Spleen (tissue), 11 donors: Measurements from ENCODE around the gene SPNS2. TPM values are rescaled to one million over a fixed set of nuclear protein-coding genes. Genes with fewer than 3 reads are reported as not detected.

Experiments
- DNase-seq: peaks from one replicate; pipeline ENCODE4 v3.0.0-alpha.2; 2020
- H3K27ac ChIP-seq, 8 donors: fragments of 200-600 bp; sonication (generic) in 7 of 8; 1 replicate in 4 of 8; 2 replicates in 4 of 8; pipeline versions ENCODE4 v1.5.0 to v1.8.0; 2016 to 2021; ENCODE audit warnings: inconsistent platforms in 4 of 8, mild to moderate bottlenecking in 4 of 8, moderate library complexity in 1 of 8
- H3K27me3 ChIP-seq, 7 donors: fragments of 200-600 bp; sonication (generic) in 6 of 7; replicated peaks in 1 of 7; 1 replicate in 4 of 7; 2 replicates in 3 of 7; pipeline versions ENCODE4 v1.5.0 to v1.8.0; 2016 to 2021; ENCODE audit warnings: inconsistent platforms in 3 of 7, mild to moderate bottlenecking in 1 of 7
- H3K36me3 ChIP-seq, 6 donors: fragments of 200-600 bp; sonication (generic) in 5 of 6; 1 replicate in 4 of 6; 2 replicates in 2 of 6; pipeline versions ENCODE4 v1.5.0 to v1.8.0; 2016 to 2021; ENCODE audit warnings: inconsistent platforms in 2 of 6
- H3K4me1 ChIP-seq, 6 donors: fragments of 200-600 bp; sonication (generic) in 5 of 6; 1 replicate in 3 of 6; 2 replicates in 3 of 6; pipeline versions ENCODE4 v1.5.0 to v1.8.0; 2016 to 2021; ENCODE audit warnings: inconsistent platforms in 3 of 6
- H3K4me3 ChIP-seq, 8 donors: fragments of 200-600 bp; sonication (generic) in 7 of 8; 1 replicate in 4 of 8; 2 replicates in 4 of 8; pipeline versions ENCODE4 v1.5.0 to v1.8.0; 2016 to 2021; ENCODE audit warnings: inconsistent platforms in 4 of 8, mild to moderate bottlenecking in 4 of 8, moderate library complexity in 2 of 8
- H3K9me3 ChIP-seq, 8 donors: fragments of 200-600 bp; sonication (generic) in 7 of 8; 1 replicate in 4 of 8; 2 replicates in 4 of 8; pipeline versions ENCODE4 v1.5.0 to v1.8.0; 2016 to 2021; ENCODE audit warnings: inconsistent platforms in 4 of 8
- POLR2A ChIP-seq, 3 donors: fragments of 450-650 bp; IDR thresholded peaks; one replicate each; pipeline ENCODE4 v1.5.1; 2017; ENCODE audit warnings: antibody characterized with exemption in 3 of 3, mild to moderate bottlenecking in 1 of 3
- POLR2AphosphoS5 ChIP-seq, 3 donors: sonication (generic); formaldehyde crosslinking; IDR thresholded peaks; one replicate each; pipeline ENCODE4 v1.5.1; 2017; ENCODE audit warnings: antibody characterized with exemption in 3 of 3
- WGBS, 5 donors: extraction: QIAGEN DNeasy Blood & Tissue Kit in 3 of 5; methylation state at CpG; one replicate each; pipeline versions ENCODE4 v1.1.5 to v1.1.7; 2013 to 2018; 5-methylcytosine and 5-hydroxymethylcytosine counted together
- intact Hi-C: fragments of 100-400 bp; cut with DNase I; formaldehyde crosslinking; loops from one replicate; pipeline ENCODE4 v1.15.0; 2023; ENCODE audit warnings: low total_unique reads
- polyA plus RNA-seq, 3 donors: library from polyadenylated mRNA; stranded (reverse); fragments of 200-250 nt; gene quantifications; one replicate each; pipeline ENCODE4 v1.2.1, GENCODE V29; 2013
- total RNA-seq, 7 donors: library from RNA; depleted of rRNA in 3 of 7; stranded (reverse); fragments of >200 nt in 3 of 7; fragmentation: NEBNext Ultra II Directional in 4 of 7; extraction: Animal tissue kit (Norgen Biotek cat#: 25700) in 4 of 7; gene quantifications; one replicate each; pipeline versions ENCODE4 v1.1.0 to v1.2.1, GENCODE V29; 2016 to 2021
- TF ChIP-seq, protein P1 (sequence below), 11 experiments: fragments of 200-600 bp in 7 of 11; fragments of 450-650 bp in 4 of 11; sonication (generic) in 4 of 11; IDR thresholded peaks in 8 of 11; conservative IDR thresholded peaks in 3 of 11; 1 replicate in 7 of 11; 2 replicates in 4 of 11; pipeline versions ENCODE4 v1.4.0 to v1.8.0; 2016 to 2021; ENCODE audit warnings: antibody characterized with exemption in 11 of 11, inconsistent platforms in 4 of 11, mild to moderate bottlenecking in 1 of 11
- donor health status: healthy with polysubstance abuse.
- donor health status: DM: no; HTN: no; CAD: no; lungs with moderate emphysema.
- donor health status: DM: no; HTN: no; CAD: no.
- donor health status: Bipolar disorder and iron deficiency.
- donor health status: healthy.
- donor health status: DM: no; HTN: no; CAD: no.
- donor health status: DM: yes; HTN: yes; CAD: no.

The SPNS2 gene
- total and polyA plus RNA-seq, 10 donors, result 8.1 to 53.5 (median 22.9) TPM

DNA sequence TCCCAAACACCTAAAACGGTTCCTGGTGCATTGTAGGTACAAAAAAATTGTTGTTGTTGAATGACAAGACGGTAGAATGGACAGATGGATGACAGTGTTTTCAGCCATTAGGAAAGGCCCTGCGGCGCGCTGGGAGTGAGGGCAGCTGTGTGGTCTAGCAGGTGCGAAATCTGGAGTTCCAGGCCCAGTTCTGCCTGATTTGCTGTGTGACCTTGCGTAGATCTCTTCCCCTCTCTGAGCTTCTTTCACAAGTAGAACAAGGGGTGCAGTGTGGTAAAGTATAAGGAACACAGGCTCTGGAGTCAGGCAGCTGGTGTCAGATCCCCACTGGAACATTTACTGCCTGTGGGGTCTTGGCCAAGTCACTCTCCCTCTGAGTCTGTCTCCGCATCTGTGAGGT, 25.3 kb downstream of the SPNS2 start:
- intact Hi-C loops, result no loop called here
- WGBS, 5 donors, result 78 to 97% (median 81%) methylated on average over 8 of the region's 8 CpGs
- Histone ChIP-seq H3K4me3 (no peak overlapping the region), H3K9me3 (no peaks in the 10 kb centered on the region), H3K27ac (no peak overlapping the region), H3K4me1 (peaks cover 3 to 39% (median 20%) of the 10 kb centered on the region in 6 donors), H3K27me3 (no peaks in the 10 kb centered on the region), H3K36me3 (peaks cover 0 to 18% (median 0%) of the 10 kb centered on the region in 6 donors)
- TF ChIP-seq POLR2AphosphoS5 (IDR thresholded peaks at IDR 0.05), result no peak
- TF ChIP-seq, protein P1, sequence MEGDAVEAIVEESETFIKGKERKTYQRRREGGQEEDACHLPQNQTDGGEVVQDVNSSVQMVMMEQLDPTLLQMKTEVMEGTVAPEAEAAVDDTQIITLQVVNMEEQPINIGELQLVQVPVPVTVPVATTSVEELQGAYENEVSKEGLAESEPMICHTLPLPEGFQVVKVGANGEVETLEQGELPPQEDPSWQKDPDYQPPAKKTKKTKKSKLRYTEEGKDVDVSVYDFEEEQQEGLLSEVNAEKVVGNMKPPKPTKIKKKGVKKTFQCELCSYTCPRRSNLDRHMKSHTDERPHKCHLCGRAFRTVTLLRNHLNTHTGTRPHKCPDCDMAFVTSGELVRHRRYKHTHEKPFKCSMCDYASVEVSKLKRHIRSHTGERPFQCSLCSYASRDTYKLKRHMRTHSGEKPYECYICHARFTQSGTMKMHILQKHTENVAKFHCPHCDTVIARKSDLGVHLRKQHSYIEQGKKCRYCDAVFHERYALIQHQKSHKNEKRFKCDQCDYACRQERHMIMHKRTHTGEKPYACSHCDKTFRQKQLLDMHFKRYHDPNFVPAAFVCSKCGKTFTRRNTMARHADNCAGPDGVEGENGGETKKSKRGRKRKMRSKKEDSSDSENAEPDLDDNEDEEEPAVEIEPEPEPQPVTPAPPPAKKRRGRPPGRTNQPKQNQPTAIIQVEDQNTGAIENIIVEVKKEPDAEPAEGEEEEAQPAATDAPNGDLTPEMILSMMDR (IDR thresholded peaks at IDR 0.05 in 8 of 11, conservative IDR thresholded peaks at IDR 0.05 in 3 of 11), result no peak
- DNase-seq, result no peak

DNA sequence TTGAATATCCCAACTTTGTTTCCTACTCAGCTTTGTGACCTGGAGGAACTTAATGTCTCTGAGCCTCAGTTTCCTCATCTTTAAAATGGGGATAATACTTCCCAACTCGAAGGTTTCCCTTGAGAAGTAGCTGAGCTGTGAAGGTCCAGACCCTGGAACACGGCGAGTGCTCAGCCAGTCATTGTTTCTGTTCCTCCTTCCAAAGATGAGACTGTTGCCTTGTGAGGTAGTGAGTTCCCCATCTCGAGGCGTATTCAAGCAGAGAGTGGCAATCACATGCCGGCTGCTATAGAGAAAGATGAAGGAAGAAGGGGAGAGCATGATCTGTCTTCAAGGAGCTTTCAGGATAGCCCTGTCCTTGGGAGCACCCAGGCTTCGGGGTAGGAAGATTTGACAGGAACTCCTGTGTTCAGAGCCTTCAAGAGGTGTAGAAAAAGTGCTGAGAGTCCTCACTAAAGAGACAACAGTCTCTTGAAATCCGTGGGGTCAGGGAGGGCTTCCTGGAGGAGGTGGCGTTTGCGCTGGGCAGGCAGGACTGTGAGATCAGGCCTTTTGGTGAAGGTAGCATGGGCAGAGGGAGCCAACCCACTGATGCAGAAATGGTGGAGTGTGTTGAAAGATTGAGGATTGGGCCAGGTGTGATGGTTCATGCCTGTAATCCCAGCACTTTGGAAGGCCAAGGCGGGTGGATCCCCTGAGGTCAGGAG, 27.2 kb downstream of the SPNS2 start:
- intact Hi-C loops, result no loop called here
- H3K4me3 ChIP-seq, result no peak overlapping the region
- H3K4me1 ChIP-seq, result peaks cover 0 to 39% (median 21%) of the 10 kb centered on the region in 6 donors
- no peaks in the 10 kb centered on the region for H3K9me3 ChIP-seq
- no peak overlapping the region for H3K27ac ChIP-seq
- 76 to 88% (median 82%) methylated on average over 11 of the region's 11 CpGs for WGBS, 5 donors
- no peak for DNase-seq
- H3K36me3 ChIP-seq, result peaks cover 0 to 18% (median 0%) of the 10 kb centered on the region in 6 donors
- no peak for TF ChIP-seq POLR2A (IDR thresholded peaks at IDR 0.05)
- no peak for TF ChIP-seq POLR2AphosphoS5 (IDR thresholded peaks at IDR 0.05)
- TF ChIP-seq, protein P1 (IDR thresholded peaks at IDR 0.05 in 8 of 11, conservative IDR thresholded peaks at IDR 0.05 in 3 of 11), result no peak
- no peaks in the 10 kb centered on the region for H3K27me3 ChIP-seq

DNA sequence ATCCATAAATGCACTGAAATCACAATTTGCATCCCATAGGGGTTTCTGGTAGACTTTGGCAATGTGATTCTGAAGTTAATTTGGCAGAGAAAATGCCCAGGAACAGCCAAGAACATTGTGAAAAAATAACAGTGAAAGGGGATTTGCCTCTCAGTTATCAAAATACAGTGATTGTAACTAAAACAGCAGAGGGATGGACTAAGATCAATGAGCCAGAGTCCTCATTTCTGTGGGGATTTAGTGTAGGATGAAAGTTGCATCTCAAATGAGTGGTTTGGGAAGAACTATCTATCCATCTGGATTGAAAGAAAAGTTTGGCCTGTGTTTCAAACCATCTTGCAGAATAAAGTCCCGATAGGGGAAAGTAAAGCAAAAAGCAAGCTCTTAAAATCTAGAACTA, 28.5 kb downstream of the SPNS2 start:
- intact Hi-C loops, result no loop called here
- Histone ChIP-seq H3K27ac (no peak overlapping the region), H3K36me3 (peaks cover 0 to 18% (median 0%) of the 10 kb centered on the region in 6 donors), H3K9me3 (no peaks in the 10 kb centered on the region), H3K4me1 (peaks cover 0 to 39% (median 25%) of the 10 kb centered on the region in 6 donors), H3K4me3 (no peak overlapping the region), H3K27me3 (no peaks in the 10 kb centered on the region)
- no peak for DNase-seq
- WGBS, 5 donors, result 67 to 88% (median 81%) methylated on average over 1 of the region's 1 CpG
- TF ChIP-seq POLR2A (IDR thresholded peaks at IDR 0.05), result no peak
- TF ChIP-seq, protein P1 (IDR thresholded peaks at IDR 0.05 in 8 of 11, conservative IDR thresholded peaks at IDR 0.05 in 3 of 11), result no peak
- TF ChIP-seq POLR2AphosphoS5 (IDR thresholded peaks at IDR 0.05), result no peak

DNA sequence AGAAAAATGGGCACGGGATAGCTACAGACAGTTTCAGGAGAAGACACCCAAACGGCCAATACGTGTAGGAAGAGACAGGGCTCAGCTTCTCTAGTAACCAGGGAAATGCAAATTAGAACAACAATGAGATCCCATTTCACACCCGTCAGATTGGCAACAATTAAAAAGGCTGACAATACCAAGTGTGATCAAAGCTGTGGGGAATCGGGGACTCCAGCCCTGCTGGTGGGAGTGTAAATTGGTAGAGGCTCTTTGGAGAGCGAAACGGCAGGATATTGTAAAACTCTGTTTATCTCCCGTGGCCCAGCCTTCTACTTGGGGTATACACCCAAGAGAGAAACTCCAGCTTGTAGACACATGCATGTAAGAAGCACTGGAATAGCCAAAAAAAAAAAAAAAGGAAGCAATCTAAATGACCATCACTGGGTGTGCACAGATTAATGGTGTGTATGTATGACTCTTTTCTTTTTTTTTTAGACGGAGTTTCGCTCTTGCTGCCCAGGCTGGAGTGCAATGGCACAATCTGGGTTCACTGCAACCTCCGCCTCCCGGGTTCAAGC, 29.0 kb downstream of the SPNS2 start:
- no peak overlapping the region for H3K27ac ChIP-seq
- peaks cover 0 to 22% (median 0%) of the 10 kb centered on the region in 6 donors for H3K36me3 ChIP-seq
- peaks cover 0 to 39% (median 30%) of the 10 kb centered on the region in 6 donors for H3K4me1 ChIP-seq
- no peak for DNase-seq
- no peaks in the 10 kb centered on the region for H3K27me3 ChIP-seq
- H3K4me3 ChIP-seq, result no peak overlapping the region
- TF ChIP-seq POLR2AphosphoS5 (IDR thresholded peaks at IDR 0.05) (no peak), POLR2A (IDR thresholded peaks at IDR 0.05) (no peak)
- TF ChIP-seq, protein P1 (IDR thresholded peaks at IDR 0.05 in 8 of 11, conservative IDR thresholded peaks at IDR 0.05 in 3 of 11), result no peak
- WGBS, 5 donors, result 79 to 89% (median 86%) methylated on average over 12 of the region's 12 CpGs
- intact Hi-C loops, result no loop called here
- no peaks in the 10 kb centered on the region for H3K9me3 ChIP-seq
